Measurements from ENCODE around the gene PRSS16. TPM values are rescaled to one million over a fixed set of nuclear protein-coding genes. Genes with fewer than 3 reads are reported as not detected.

Gene PRSS16
- total and polyA plus RNA-seq, 9 of the 15 experiments (the other 6 are each of a cell fraction or from before 2014, with no cell fraction given), result 4.5 to 21.3 (median 12.1) TPM

GRCh38 chr6:27288136-27289044, 40.9 kb downstream of the PRSS16 start (continued):
- TF ChIP-seq RNF219 (CRISPR knock-in tag; IDR thresholded peaks at IDR 0.05), result no peak
- TF ChIP-seq TSHZ1 (CRISPR knock-in tag; IDR thresholded peaks at IDR 0.05), result no peak
- TF ChIP-seq ZNF695 (CRISPR knock-in tag; IDR thresholded peaks at IDR 0.05), result no peak
- TF ChIP-seq POU5F1 (IDR thresholded peaks at IDR 0.05; ENCODE audit: borderline replicate concordance, low read depth, low read length, partially characterized antibody), result no peak
- TF ChIP-seq ZNF217 (CRISPR knock-in tag; IDR thresholded peaks at IDR 0.05), result no peak
- peak; percentile 20; the same call in 1 of the 2 replicates for TF ChIP-seq NBN (IDR thresholded peaks at IDR 0.05; ENCODE audit: low read depth)
- peak; percentile 56 for TF ChIP-seq HMBOX1 (IDR thresholded peaks at IDR 0.05)
- 0 out of 2 replicates have a peak, but pooled peaks have one; percentile 9 for TF ChIP-seq ZNF384 (IDR thresholded peaks at IDR 0.05; ENCODE audit: low read depth, low read length)
- TF ChIP-seq EP300 (IDR thresholded peaks at IDR 0.05; ENCODE audit: low read length), result peak; percentile 44; the same call in 1 of the 2 replicates
- TF ChIP-seq CHD2 (IDR thresholded peaks at IDR 0.05; ENCODE audit: low read depth, low read length), result peak; percentile 46; the same call in 1 of the 2 replicates
- peak; percentile 53 for TF ChIP-seq POLR2G (IDR thresholded peaks at IDR 0.05; ENCODE audit: low read depth, low read length)
- TF ChIP-seq PML (IDR thresholded peaks at IDR 0.05; ENCODE audit: low read length), result 0 out of 2 replicates have a peak, but pooled peaks have one; percentile 15
- peak in 1 of 2 experiments; percentile 35; a peak in 1 of 4 replicates for TF ChIP-seq FOXA3 (CRISPR knock-in tag; conservative IDR thresholded peaks at IDR 0.05 in 1 of 2, IDR thresholded peaks at IDR 0.05 in 1 of 2)
- no peak for TF ChIP-seq ZFP36 (IDR thresholded peaks at IDR 0.05; ENCODE audit: low read depth, low read length, partially characterized antibody)
- peak; percentile 30; the same call in 1 of the 2 replicates for TF ChIP-seq PHF8 (IDR thresholded peaks at IDR 0.05; ENCODE audit: borderline replicate concordance, low read length)
- no peak for TF ChIP-seq ZNF77 (CRISPR knock-in tag; IDR thresholded peaks at IDR 0.05)
- peak; percentile 28 for TF ChIP-seq ARID1B (IDR thresholded peaks at IDR 0.05)
- 0 out of 2 replicates have a peak, but pooled peaks have one; percentile 28 for TF ChIP-seq BRD4 (IDR thresholded peaks at IDR 0.05)
- TF ChIP-seq TBP (optimal IDR thresholded peaks at IDR 0.05; ENCODE audit: low read depth, low read length), result peak; percentile 48
- TF ChIP-seq ELF2 (CRISPR knock-in tag; IDR thresholded peaks at IDR 0.05), result peak; percentile 32; the same call in 1 of the 2 replicates
- no peak for TF ChIP-seq TEAD2 (tag; IDR thresholded peaks at IDR 0.05)
- TF ChIP-seq CBX5 (IDR thresholded peaks at IDR 0.05; ENCODE audit: borderline replicate concordance, low read depth), result no peak

All from K562 (cell line).